SK-N-SH treated with all-trans-retinoic acid at 6 μM for 48 hours (cell line): ENCODE data around the gene NOL3.

Source experiments
- ESRRG ChIP-seq: fragments of 250-450 bp; sonication (Bioruptor Pico); IDR thresholded peaks from 2 replicates; pipeline ENCODE4 v1.6.1; 2021; ENCODE audit warnings: mild to moderate bottlenecking
- OSR1 ChIP-seq: fragments of 250-450 bp; sonication (Bioruptor Pico); IDR thresholded peaks from 2 replicates; pipeline ENCODE4 v1.8.0; 2022; ENCODE audit warnings: moderate library complexity, mild to moderate bottlenecking, inconsistent platforms
- ZFP3 ChIP-seq: fragments of 250-450 bp; sonication (Bioruptor Pico); IDR thresholded peaks from 2 replicates; pipeline ENCODE4 v1.5.0; 2020; ENCODE audit warnings: mild to moderate bottlenecking, moderate library complexity
- ZNF565 ChIP-seq: fragments of 450-650 bp; formaldehyde crosslinking; conservative IDR thresholded peaks from 2 replicates; pipeline ENCODE4 v1.5.0; 2020; ENCODE audit warnings: low read depth, mild to moderate bottlenecking, moderate library complexity
- ZNF70 ChIP-seq: fragments of 450-650 bp; formaldehyde crosslinking; IDR thresholded peaks from 2 replicates; pipeline ENCODE4 v1.5.0; 2020; ENCODE audit warnings: mild to moderate bottlenecking, moderate library complexity
- TF ChIP-seq, protein P1 (sequence below): fragments of 250-450 bp; sonication (Bioruptor Pico); IDR thresholded peaks from 2 replicates; pipeline ENCODE4 v1.8.0; 2020; ENCODE audit warnings: mild to moderate bottlenecking, moderate library complexity, borderline replicate concordance

DNA sequence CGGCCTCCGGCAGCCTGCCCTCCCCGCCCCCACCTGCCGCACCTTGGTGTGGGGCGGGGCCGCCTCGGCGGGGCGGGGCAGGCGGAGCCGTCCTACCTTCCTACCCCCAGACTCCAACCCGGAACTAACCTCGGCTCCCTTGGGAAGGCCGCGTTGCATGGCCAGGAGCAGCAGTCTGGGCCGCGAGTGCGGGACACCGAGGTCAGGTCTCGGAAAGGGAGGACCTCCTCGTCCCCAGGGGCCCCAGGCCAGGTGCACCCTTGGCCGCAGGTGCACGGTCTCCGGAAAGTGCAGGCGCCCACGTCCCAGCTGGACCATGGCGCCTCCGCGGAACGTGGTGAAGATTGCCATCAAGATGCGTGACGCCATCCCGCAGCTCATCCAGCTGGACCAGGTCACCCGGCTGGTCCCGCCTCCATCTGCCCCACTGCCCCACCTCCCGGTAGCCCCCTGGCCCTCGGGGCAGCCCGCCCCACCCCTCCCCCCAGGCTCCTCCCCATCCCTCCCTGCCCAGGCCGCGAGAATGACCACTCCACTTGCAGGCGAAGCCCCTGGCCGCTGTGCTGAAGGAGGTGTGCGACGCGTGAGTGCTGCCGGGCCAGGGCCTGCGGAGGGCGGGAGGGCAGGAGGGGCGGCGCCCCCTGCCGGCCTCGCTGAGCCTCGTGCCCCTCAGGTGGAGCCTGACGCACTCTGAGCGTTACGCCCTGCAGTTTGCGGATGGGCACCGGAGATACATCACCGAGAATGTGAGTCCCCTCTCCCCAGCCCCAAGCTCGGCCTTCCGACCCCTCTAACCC lies 28.9 kb downstream of the NOL3 start, which contains the start of gene ELMO3:
- TF ChIP-seq ZNF565 (CRISPR knock-in tag) (no peak), ESRRG (CRISPR knock-in tag) (no peak), ZNF70 (CRISPR knock-in tag) (no peak), OSR1 (CRISPR knock-in tag) (no peak), ZFP3 (no peak)
- TF ChIP-seq, protein P1, sequence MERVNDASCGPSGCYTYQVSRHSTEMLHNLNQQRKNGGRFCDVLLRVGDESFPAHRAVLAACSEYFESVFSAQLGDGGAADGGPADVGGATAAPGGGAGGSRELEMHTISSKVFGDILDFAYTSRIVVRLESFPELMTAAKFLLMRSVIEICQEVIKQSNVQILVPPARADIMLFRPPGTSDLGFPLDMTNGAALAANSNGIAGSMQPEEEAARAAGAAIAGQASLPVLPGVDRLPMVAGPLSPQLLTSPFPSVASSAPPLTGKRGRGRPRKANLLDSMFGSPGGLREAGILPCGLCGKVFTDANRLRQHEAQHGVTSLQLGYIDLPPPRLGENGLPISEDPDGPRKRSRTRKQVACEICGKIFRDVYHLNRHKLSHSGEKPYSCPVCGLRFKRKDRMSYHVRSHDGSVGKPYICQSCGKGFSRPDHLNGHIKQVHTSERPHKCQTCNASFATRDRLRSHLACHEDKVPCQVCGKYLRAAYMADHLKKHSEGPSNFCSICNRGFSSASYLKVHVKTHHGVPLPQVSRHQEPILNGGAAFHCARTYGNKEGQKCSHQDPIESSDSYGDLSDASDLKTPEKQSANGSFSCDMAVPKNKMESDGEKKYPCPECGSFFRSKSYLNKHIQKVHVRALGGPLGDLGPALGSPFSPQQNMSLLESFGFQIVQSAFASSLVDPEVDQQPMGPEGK (CRISPR knock-in tag) = no peak
